Measurements from ENCODE around the gene PROZ. TPM values are rescaled to one million over a fixed set of nuclear protein-coding genes. Genes with fewer than 3 reads are reported as not detected.

The PROZ gene
- total and polyA plus RNA-seq, 2 of the 13 experiments (the other 11 are each of a cell fraction or from before 2014, with no cell fraction given), result 5.6 to 22.5 TPM

- TF ChIP-seq MXD4 (CRISPR knock-in tag; IDR thresholded peaks at IDR 0.05), result 0 out of 2 replicates have a peak, but pooled peaks have one; percentile 54
- no peak for TF ChIP-seq HNRNPUL1 (IDR thresholded peaks at IDR 0.05; ENCODE audit: low read depth, low read length)
- TF ChIP-seq FOXC1 (CRISPR knock-in tag; IDR thresholded peaks at IDR 0.05; ENCODE audit: borderline replicate concordance), result no peak
- peak; percentile 63 for TF ChIP-seq BCL6 (CRISPR knock-in tag; IDR thresholded peaks at IDR 0.05)
- no peak for TF ChIP-seq ZNF83 (CRISPR knock-in tag; IDR thresholded peaks at IDR 0.05; ENCODE audit: borderline replicate concordance)
- no peak for TF ChIP-seq SETDB1 (CRISPR knock-in tag; IDR thresholded peaks at IDR 0.05; ENCODE audit: borderline replicate concordance)
- no peak for TF ChIP-seq EHMT2 (IDR thresholded peaks at IDR 0.05; ENCODE audit: borderline replicate concordance, low read depth, low read length)
- TF ChIP-seq ZNF234 (CRISPR knock-in tag; conservative IDR thresholded peaks at IDR 0.05), result no peak
- TF ChIP-seq NBN (conservative IDR thresholded peaks at IDR 0.05), result no peak
- TF ChIP-seq ZNF850 (CRISPR knock-in tag; conservative IDR thresholded peaks at IDR 0.05), result no peak
- TF ChIP-seq HNRNPK (IDR thresholded peaks at IDR 0.05; ENCODE audit: low read depth, low read length, poor library complexity, severe bottlenecking), result no peak
- no peak for TF ChIP-seq LRRFIP1 (CRISPR knock-in tag; conservative IDR thresholded peaks at IDR 0.05)
- 0 out of 2 replicates have a peak, but pooled peaks have one; percentile 51 for TF ChIP-seq SKIL (CRISPR knock-in tag; IDR thresholded peaks at IDR 0.05; ENCODE audit: borderline replicate concordance)
- TF ChIP-seq ZSCAN21 (CRISPR knock-in tag; IDR thresholded peaks at IDR 0.05; ENCODE audit: borderline replicate concordance), result 0 out of 2 replicates have a peak, but pooled peaks have one; percentile 22
- TF ChIP-seq FUBP1 (CRISPR knock-in tag; IDR thresholded peaks at IDR 0.05; ENCODE audit: borderline replicate concordance), result no peak
- TF ChIP-seq SOX13 (IDR thresholded peaks at IDR 0.05), result no peak; the same call in 1 of the 2 replicates
- peak in 1 of 2 experiments; percentile 89; a peak in 1 of 4 replicates for TF ChIP-seq SOX13 (CRISPR knock-in tag; conservative IDR thresholded peaks at IDR 0.05 in 1 of 2, IDR thresholded peaks at IDR 0.05 in 1 of 2)
- 0 out of 2 replicates have a peak, but pooled peaks have one; percentile 31 for TF ChIP-seq ZSCAN29 (CRISPR knock-in tag; conservative IDR thresholded peaks at IDR 0.05)
- TF ChIP-seq RBM39 (IDR thresholded peaks at IDR 0.05; ENCODE audit: low read depth, low read length, poor library complexity, severe bottlenecking), result no peak
- TF ChIP-seq ZFP62 (CRISPR knock-in tag; IDR thresholded peaks at IDR 0.05), result no peak
- TF ChIP-seq MTF1 (CRISPR knock-in tag; IDR thresholded peaks at IDR 0.05), result no peak
- peak; percentile 84 for TF ChIP-seq MAX (IDR thresholded peaks at IDR 0.05)
- no peak for TF ChIP-seq ZNF644 (CRISPR knock-in tag; IDR thresholded peaks at IDR 0.05; ENCODE audit: low read depth)
Measured at GRCh38 chr13:113183450-113184129, 25.1 kb downstream of the PROZ start (continued).

Measured in HepG2 (cell line).